Testis (tissue), 3 donors: ENCODE measurements around the gene COL4A2. TPM values are rescaled to one million over a fixed set of nuclear protein-coding genes. Genes with fewer than 3 reads are reported as not detected.
"Not testable (repeated sequence)": the region's sequence is repeated elsewhere in the genome, so short reads cannot be mapped to it uniquely, and the experiment has no call there.

Experiments
- DNase-seq: peaks from one replicate; pipeline ENCODE4 v3.0.0-alpha.2; 2019
- H3K27ac ChIP-seq, 2 donors: fragments of 200-600 bp; sonication (generic); one replicate each; pipeline ENCODE4 v1.5.1; 2019
- H3K27me3 ChIP-seq: fragments of 200-600 bp; sonication (generic); one replicate; pipeline ENCODE4 v1.5.1; 2019
- H3K36me3 ChIP-seq: fragments of 200-600 bp; sonication (generic); one replicate; pipeline ENCODE4 v1.5.1; 2017; ENCODE audit warnings: low read depth; ENCODE audit errors: missing control alignments
- H3K4me1 ChIP-seq: fragments of 200-600 bp; sonication (generic); one replicate; pipeline ENCODE4 v1.5.1; 2019
- H3K4me3 ChIP-seq, 2 donors: fragments of 200-600 bp; sonication (generic); one replicate each; pipeline ENCODE4 v1.5.1; 2017 to 2019
- H3K9me3 ChIP-seq: fragments of 200-600 bp; sonication (generic); one replicate; pipeline ENCODE4 v1.5.1; 2017
- POLR2A ChIP-seq: fragments of 450-650 bp; IDR thresholded peaks from one replicate; pipeline ENCODE4 v1.6.1; 2017; ENCODE audit warnings: antibody characterized with exemption, mild to moderate bottlenecking, moderate library complexity
- WGBS, 2 donors: methylation state at CpG; one replicate each; pipeline ENCODE4 v1.1.5; 2018; 5-methylcytosine and 5-hydroxymethylcytosine counted together
- intact Hi-C: fragments of 100-400 bp; cut with DNase I; formaldehyde crosslinking; loops from one replicate; pipeline ENCODE4 v1.15.1; 2023; ENCODE audit warnings: low total_unique reads
- polyA plus RNA-seq: library from polyadenylated mRNA; stranded (reverse); fragments of 350-450 nt; fragmentation: Illumina TruSeq; extraction: RNeasy Lipid Tissue Mini Kit (QIAGEN cat#74804); gene quantifications from one replicate; pipeline ENCODE4 v1.2.3, GENCODE V29; 2014; ENCODE audit warnings: low read depth, low replicate concordance; ENCODE audit not compliant: insufficient read depth
- total RNA-seq, 2 donors: library from RNA; depleted of rRNA; stranded (reverse); fragments of >200 nt; gene quantifications; one replicate each; pipeline ENCODE4 v1.2.3, GENCODE V29; 2016
- TF ChIP-seq, protein P1 (sequence below), 3 experiments: fragments of 450-650 bp in 2 of 3; fragments of 200-600 bp in 1 of 3; sonication (generic) in 1 of 3; IDR thresholded peaks; one replicate each; pipeline ENCODE4 v1.5.1; 2016 to 2019; ENCODE audit warnings: antibody characterized with exemption in 3 of 3, mild to moderate bottlenecking in 2 of 3, moderate library complexity in 1 of 3

The COL4A2 gene
- total and polyA plus RNA-seq, 3 donors from 2014 or later = 69.1 to 89.9 (median 81.0) TPM

DNA sequence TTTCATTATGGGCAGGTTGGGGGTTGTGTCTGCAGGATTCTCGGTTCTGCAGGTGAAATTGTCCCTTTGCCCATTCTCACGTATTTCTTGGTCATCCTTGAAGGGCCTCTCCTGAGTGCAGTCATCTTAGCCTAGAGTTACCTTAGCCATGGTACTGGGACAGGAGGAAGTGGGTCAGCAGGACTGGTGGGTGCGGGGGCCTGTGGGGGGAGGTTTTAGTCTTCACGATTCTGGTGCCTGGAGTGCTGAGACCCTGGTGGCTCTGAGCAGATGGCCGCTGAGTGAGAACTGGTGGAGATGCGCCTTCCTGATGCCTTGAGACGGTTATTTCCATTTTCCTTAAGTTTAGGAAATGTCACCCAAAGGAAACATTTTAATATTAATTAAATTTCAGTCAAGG is 11.8 kb downstream of the COL4A2 start:
- no peak overlapping the region for H3K27ac ChIP-seq
- no peak for DNase-seq
- H3K4me3 ChIP-seq = no peak overlapping the region
- WGBS, 2 donors = 78 to 80% methylated on average over 7 of the region's 7 CpGs
- no peaks in the 10 kb centered on the region for H3K4me1 ChIP-seq
- TF ChIP-seq POLR2A = no peak
- TF ChIP-seq, protein P1, sequence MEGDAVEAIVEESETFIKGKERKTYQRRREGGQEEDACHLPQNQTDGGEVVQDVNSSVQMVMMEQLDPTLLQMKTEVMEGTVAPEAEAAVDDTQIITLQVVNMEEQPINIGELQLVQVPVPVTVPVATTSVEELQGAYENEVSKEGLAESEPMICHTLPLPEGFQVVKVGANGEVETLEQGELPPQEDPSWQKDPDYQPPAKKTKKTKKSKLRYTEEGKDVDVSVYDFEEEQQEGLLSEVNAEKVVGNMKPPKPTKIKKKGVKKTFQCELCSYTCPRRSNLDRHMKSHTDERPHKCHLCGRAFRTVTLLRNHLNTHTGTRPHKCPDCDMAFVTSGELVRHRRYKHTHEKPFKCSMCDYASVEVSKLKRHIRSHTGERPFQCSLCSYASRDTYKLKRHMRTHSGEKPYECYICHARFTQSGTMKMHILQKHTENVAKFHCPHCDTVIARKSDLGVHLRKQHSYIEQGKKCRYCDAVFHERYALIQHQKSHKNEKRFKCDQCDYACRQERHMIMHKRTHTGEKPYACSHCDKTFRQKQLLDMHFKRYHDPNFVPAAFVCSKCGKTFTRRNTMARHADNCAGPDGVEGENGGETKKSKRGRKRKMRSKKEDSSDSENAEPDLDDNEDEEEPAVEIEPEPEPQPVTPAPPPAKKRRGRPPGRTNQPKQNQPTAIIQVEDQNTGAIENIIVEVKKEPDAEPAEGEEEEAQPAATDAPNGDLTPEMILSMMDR (IDR thresholded peaks at IDR 0.05) = no peak
- no peaks in the 10 kb centered on the region for H3K36me3 ChIP-seq
- H3K9me3 ChIP-seq = no peaks in the 10 kb centered on the region
- no peaks in the 10 kb centered on the region for H3K27me3 ChIP-seq
- intact Hi-C loops = no loop called here

DNA sequence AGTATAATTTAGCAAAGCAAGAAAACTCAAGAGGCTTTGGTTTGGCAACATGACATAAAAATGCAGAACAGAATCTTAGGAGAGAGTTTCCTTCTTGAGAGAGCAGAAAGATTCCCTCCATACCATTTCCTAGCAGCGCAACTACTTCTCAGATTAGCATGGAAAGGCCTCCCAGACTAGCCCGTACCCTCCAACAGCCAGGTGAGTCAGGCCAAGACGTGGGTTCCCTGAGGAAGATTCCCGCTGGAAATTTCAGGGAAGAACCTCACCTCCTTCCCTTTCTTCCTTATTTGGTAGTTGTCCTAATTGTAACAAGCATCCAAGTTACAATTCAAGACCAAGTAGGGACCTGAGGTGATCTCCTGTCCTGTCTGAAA is 12.3 kb downstream of the COL4A2 start:
- 53 to 84% methylated on average over 4 of the region's 4 CpGs for whole genome bisulfite sequencing, 2 donors
- Histone ChIP-seq H3K9me3 (no peaks in the 10 kb centered on the region), H3K36me3 (no peaks in the 10 kb centered on the region), H3K4me1 (no peaks in the 10 kb centered on the region), H3K27ac (peak overlapping the region in 1 of 2 donors; percentile 53), H3K27me3 (no peaks in the 10 kb centered on the region), H3K4me3 (no peak overlapping the region)
- intact Hi-C loops = no loop called here
- no peak for DNase-seq
- no peak for TF ChIP-seq POLR2A
- TF ChIP-seq, protein P1 (IDR thresholded peaks at IDR 0.05) = no peak

DNA sequence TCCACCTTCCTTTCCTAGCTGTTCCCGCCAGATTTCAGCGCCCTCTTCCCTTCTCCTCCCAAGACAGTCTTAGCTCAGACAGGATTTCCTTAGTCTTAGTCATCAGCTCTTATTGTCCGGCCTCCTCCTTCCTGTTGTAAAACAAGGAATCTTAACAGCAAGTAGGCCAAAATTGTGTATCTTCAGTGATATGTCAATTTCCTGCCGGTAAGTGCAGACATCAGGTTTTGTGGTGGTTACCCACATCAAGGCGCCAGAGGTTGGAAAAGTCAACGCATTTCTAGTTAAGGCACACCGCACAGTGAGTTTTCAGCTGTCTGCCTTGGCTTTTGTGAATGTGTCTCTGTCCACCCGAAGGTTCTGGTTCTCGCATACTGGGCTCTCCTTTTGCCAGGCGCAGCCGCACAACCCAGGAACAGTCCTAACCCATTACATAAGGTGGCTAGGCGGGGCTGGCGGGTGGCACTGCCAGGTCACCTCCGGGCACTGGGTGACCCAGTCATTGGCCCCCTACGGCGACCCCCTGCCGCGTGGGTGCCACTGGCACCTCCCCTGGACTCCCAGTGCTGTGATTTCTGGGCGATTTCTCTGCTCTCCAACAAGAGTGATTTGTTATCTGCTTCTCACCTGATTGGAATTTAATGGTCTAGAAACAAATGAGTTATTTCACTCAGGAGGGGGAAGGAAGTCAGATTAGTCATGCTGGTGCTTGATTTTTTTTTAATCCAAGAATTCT is 12.9 kb downstream of the COL4A2 start:
- no peaks in the 10 kb centered on the region for H3K36me3 ChIP-seq
- DNase-seq = no peak
- H3K27me3 ChIP-seq = no peaks in the 10 kb centered on the region
- peak overlapping the region in 1 of 2 donors; percentile 53 for H3K27ac ChIP-seq
- no peaks in the 10 kb centered on the region for H3K9me3 ChIP-seq
- intact Hi-C loops = no loop called here
- TF ChIP-seq POLR2A = no peak
- TF ChIP-seq, protein P1 (IDR thresholded peaks at IDR 0.05) = no peak
- 76 to 82% methylated on average over 16 to 19 of the region's 19 CpGs for WGBS, 2 donors
- no peaks in the 10 kb centered on the region for H3K4me1 ChIP-seq
- H3K4me3 ChIP-seq = no peak overlapping the region

DNA sequence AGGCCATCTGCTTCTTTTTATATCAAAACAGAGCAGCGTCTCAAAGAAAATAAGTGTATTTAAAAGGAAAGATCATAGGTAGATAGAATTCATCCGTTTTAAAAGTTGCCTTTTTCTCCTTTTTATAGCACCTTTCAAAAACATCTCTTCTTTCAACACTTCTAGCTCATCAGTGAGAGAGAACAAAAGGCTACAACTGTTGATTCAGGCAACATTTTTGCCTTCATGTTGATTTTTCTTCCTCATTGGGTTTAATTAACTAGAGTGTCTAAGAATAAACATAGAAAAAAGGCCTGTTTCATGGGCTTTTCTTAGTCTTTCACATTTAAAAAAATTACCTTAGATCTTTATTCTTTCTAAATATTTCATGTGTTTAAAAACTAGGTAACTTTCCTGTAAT is 13.6 kb downstream of the COL4A2 start:
- WGBS, 2 donors = 48 to 55% methylated on average over 2 of the region's 2 CpGs
- Histone ChIP-seq H3K4me3 (no peak overlapping the region), H3K9me3 (no peaks in the 10 kb centered on the region), H3K27me3 (no peaks in the 10 kb centered on the region), H3K4me1 (no peaks in the 10 kb centered on the region), H3K36me3 (no peaks in the 10 kb centered on the region), H3K27ac (peak overlapping the region in 1 of 2 donors; percentile 53)
- no peak for TF ChIP-seq POLR2A
- TF ChIP-seq, protein P1 (IDR thresholded peaks at IDR 0.05) = no peak
- intact Hi-C loops = no loop called here
- no peak for DNase-seq

DNA sequence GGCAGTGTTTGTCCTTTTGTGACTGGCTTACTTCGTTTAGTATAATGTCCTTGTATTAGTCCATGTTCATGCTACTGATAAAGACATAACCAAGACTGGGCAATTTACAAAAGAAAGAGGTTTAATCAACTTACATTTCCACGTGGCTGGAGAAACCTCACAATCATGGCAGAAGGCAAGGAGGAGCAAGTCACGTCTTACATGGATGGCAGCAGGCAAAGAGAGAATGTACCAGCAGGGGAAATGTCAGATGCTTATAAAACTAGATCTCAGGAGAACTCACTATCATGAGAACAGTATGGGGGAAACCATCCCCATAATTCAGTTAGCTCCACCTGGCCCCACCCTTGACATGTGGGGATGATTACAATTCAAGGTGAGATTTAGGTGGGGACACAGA is 14.5 kb downstream of the COL4A2 start:
- H3K4me3 ChIP-seq, H3K36me3 ChIP-seq, H3K4me1 ChIP-seq, H3K27me3 ChIP-seq, H3K9me3 ChIP-seq, H3K27ac ChIP-seq, DNase-seq, intact Hi-C loops: not testable (repeated sequence)
- 91 to 92% methylated on average over 3 of the region's 3 CpGs for whole genome bisulfite sequencing, 2 donors
